PC-9 (cell line): ENCODE results near the gene PSME3IP1. TPM values are rescaled to one million over a fixed set of nuclear protein-coding genes. Genes with fewer than 3 reads are reported as not detected.

Experiments
- BruUV-seq: library from RNA; stranded (reverse); fragments of 400-500 nt; replicated peaks from 2 replicates; lab custom pipeline; 2021; lab: Mats Ljungman, UMichigan
- CTCF ChIA-PET: fragments of 300-600 bp; sonication (Branson Sonifier 250); formaldehyde crosslinking; loops from one replicate; lab custom pipeline; 2022; ENCODE audit warnings: antibody characterized with exemption; lab: Charles Lee
- POLR2A ChIA-PET: fragments of 300-600 bp; sonication (Branson Sonifier 250); formaldehyde crosslinking; loops from one replicate; lab custom pipeline; 2022; ENCODE audit warnings: antibody characterized with exemption; ENCODE audit not compliant: unreplicated experiment; lab: Charles Lee
- DNase-seq, 2 experiments: peaks; one replicate each; pipeline versions ENCODE4 v3.0.0 to v3.0.0-alpha.2; 2015 to 2022; ENCODE audit warnings: mixed read lengths in 1 of 2
- H2AFZ ChIP-seq: fragments of 200-600 bp; sonication (generic); 2 replicates; pipeline ENCODE4 v1.8.1; 2017; ENCODE audit warnings: antibody characterized with exemption
- H3F3A ChIP-seq: fragments of 200-600 bp; sonication (generic); 2 replicates; pipeline ENCODE4 v1.8.1; 2017; ENCODE audit warnings: antibody characterized with exemption, mild to moderate bottlenecking, low read depth; ENCODE audit not compliant: insufficient read depth
- H3K27ac ChIP-seq: fragments of 200-600 bp; sonication (generic); 2 replicates; pipeline ENCODE4 v1.6.1; 2016; ENCODE audit warnings: mixed run types
- H3K27me3 ChIP-seq: fragments of 200-600 bp; sonication (generic); 2 replicates; pipeline ENCODE4 v1.6.1; 2016; ENCODE audit warnings: low read depth, mixed run types; ENCODE audit not compliant: insufficient read depth
- H3K36me3 ChIP-seq: fragments of 200-600 bp; sonication (generic); 2 replicates; pipeline ENCODE4 v1.6.1; 2016; ENCODE audit warnings: low read depth, mixed run types
- H3K4me1 ChIP-seq: fragments of 200-600 bp; sonication (generic); replicated peaks from 2 replicates; pipeline ENCODE4 v1.6.1; 2016; ENCODE audit warnings: mixed run types; ENCODE audit not compliant: insufficient read depth
- H3K4me2 ChIP-seq: fragments of 200-600 bp; sonication (generic); 2 replicates; pipeline ENCODE4 v1.6.1; 2017; ENCODE audit warnings: mixed run types
- H3K4me3 ChIP-seq: fragments of 200-600 bp; sonication (generic); 2 replicates; pipeline ENCODE4 v1.6.1; 2016; ENCODE audit warnings: mixed run types
- H3K79me2 ChIP-seq: fragments of 200-600 bp; sonication (generic); 2 replicates; pipeline ENCODE4 v1.6.1; 2017; ENCODE audit warnings: low read depth, mixed run types
- H3K9me2 ChIP-seq: fragments of 200-600 bp; sonication (generic); 2 replicates; pipeline ENCODE4 v1.8.1; 2017; ENCODE audit warnings: mild to moderate bottlenecking; ENCODE audit not compliant: insufficient read depth
- H3K9me3 ChIP-seq: fragments of 200-600 bp; sonication (generic); 2 replicates; pipeline ENCODE4 v1.8.1; 2016; ENCODE audit warnings: low read depth; ENCODE audit not compliant: insufficient read depth
- H4K20me1 ChIP-seq: fragments of 200-600 bp; sonication (generic); 2 replicates; pipeline ENCODE4 v1.8.1; 2017; ENCODE audit not compliant: insufficient read depth
- EZH2 ChIP-seq: fragments of 200-600 bp; sonication (generic); IDR thresholded peaks from 2 replicates; pipeline ENCODE4 v1.8.0; 2017; ENCODE audit warnings: antibody characterized with exemption, low read depth
- intact Hi-C: fragments of 100-400 bp; cut with micrococcal nuclease; formaldehyde crosslinking; loops from one replicate; pipeline ENCODE4 v1.10.0; 2022; ENCODE audit not compliant: unreplicated experiment
- total RNA-seq: library from RNA; stranded (reverse); gene quantifications from 2 replicates; pipeline ENCODE4 v1.2.3, GENCODE V29; 2021
- TF ChIP-seq, protein P1 (sequence below): fragments of 200-600 bp; sonication (generic); conservative IDR thresholded peaks from 2 replicates; pipeline ENCODE4 v1.6.1; 2017; ENCODE audit warnings: mixed run types, antibody characterized with exemption, mild to moderate bottlenecking, moderate library complexity

PSME3IP1 gene
- total RNA-seq, 1 experiment from 2014 or later: 121 TPM

DNA sequence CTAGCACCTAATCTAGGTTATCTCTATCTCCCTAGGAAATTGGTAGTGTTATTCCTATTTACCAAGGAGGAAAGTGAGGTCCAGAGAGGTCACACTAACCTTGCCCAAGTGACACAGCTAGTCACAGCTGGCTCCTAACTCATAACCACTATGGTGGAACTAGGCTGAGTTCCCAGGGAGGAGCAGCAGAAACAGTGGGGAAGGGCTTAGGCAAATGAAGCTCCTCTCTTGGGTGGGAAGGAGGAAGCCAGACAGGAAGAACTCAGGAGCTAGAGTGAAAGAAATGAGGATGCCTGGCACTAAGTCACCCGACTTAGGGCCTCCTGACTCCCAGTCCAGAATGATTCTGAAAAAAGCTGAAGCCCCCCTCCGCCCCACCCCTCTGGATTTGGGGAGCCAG is 34.5 kb downstream of the PSME3IP1 start:
- H4K20me1 ChIP-seq: no peaks in the 10 kb centered on the region
- BruUV-seq: no TSS peak
- H3K9me3 ChIP-seq: no peaks in the 10 kb centered on the region
- H3K9me2 ChIP-seq: no peaks in the 10 kb centered on the region
- no peak overlapping the region for H3K27ac ChIP-seq
- intact Hi-C loops: no loop called here
- TF ChIP-seq, protein P1, sequence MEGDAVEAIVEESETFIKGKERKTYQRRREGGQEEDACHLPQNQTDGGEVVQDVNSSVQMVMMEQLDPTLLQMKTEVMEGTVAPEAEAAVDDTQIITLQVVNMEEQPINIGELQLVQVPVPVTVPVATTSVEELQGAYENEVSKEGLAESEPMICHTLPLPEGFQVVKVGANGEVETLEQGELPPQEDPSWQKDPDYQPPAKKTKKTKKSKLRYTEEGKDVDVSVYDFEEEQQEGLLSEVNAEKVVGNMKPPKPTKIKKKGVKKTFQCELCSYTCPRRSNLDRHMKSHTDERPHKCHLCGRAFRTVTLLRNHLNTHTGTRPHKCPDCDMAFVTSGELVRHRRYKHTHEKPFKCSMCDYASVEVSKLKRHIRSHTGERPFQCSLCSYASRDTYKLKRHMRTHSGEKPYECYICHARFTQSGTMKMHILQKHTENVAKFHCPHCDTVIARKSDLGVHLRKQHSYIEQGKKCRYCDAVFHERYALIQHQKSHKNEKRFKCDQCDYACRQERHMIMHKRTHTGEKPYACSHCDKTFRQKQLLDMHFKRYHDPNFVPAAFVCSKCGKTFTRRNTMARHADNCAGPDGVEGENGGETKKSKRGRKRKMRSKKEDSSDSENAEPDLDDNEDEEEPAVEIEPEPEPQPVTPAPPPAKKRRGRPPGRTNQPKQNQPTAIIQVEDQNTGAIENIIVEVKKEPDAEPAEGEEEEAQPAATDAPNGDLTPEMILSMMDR: no peak
- no peak for TF ChIP-seq EZH2
- peaks cover 21% of the 10 kb centered on the region; the same call in 1 of the 2 replicates for H3K36me3 ChIP-seq
- ChIA-PET POLR2A (no interaction called here), CTCF (no interaction called here)
- no peaks in the 10 kb centered on the region for H3K27me3 ChIP-seq
- H3F3A ChIP-seq: peaks cover 6% of the 10 kb centered on the region; the same call in 1 of the 2 replicates
- H3K4me3 ChIP-seq: no peak overlapping the region
- H2AFZ ChIP-seq: no peak overlapping the region
- DNase-seq: no peak
- H3K4me1 ChIP-seq: no peaks in the 10 kb centered on the region
- H3K4me2 ChIP-seq: no peak overlapping the region
- H3K79me2 ChIP-seq: no peaks in the 10 kb centered on the region

DNA sequence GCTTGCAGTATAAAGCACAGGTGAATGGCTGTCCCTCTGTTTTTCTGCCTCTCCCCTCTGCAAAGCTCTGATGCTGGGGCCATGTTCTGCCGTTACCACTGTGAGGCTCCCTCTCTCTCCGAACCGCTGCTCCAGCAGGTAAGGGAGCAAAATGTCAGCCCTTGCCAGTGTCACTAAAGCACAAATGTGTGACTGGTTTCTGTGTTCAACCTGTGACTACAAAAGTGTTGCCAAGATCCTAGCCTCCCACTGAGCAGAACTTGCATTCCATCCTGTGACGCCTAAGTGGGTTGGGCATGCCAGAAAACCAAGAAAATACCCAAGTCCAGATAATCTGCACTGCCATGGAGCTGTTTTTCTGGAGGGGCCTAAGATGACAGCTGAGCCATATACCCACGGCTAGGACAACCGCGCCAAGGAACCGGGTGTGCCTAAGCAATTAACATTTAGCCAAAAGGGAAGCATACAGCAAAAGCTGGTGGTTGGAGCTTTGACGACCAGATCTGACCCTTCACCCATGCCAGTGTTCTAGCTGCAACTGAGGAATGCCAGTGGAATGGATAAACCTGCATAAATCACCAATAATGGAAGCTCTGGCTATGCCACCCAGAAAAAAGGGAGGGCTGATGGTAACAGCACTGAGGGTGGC is 35.0 kb downstream of the PSME3IP1 start:
- CTCF ChIA-PET: no interaction called here

DNA sequence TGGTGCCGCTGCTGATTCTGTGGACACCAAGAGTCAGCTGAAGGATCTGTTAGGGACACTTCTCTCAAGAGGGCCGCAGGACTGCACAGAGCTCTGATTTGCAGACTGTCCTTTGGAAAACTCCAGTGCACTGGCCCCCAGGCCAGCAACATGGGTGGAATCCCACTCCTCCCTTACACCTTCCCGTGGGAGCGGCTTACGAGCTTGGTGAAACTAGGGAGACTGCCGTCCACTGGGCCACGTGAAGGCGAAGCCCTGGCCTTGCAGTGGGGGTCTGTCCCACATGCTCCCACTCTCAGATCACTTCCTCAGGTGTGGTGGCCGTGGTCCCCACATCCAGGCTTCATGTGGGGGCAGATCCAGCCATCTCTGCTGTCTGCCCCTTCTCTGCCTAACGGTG is 36.4 kb downstream of the PSME3IP1 start:
- ChIA-PET CTCF (interaction anchor here (0.5 to 0.7 kb wide), 2 partner anchors 13 to 56 kb away, joined by 4 to 5 read pairs; no protein-coding TSS in a partner anchor), POLR2A (interaction anchor here (0.6 kb wide), 1 partner anchor 19 kb away, joined by 5 read pairs; no protein-coding TSS in a partner anchor)
- intact Hi-C loops: no loop called here

More for the DNA sequence above, 35.0 kb downstream of the PSME3IP1 start:
- Histone ChIP-seq H3K27me3 (no peaks in the 10 kb centered on the region), H2AFZ (no peak overlapping the region), H3K9me2 (no peaks in the 10 kb centered on the region), H3K36me3 (peaks cover 16% of the 10 kb centered on the region; the same call in 1 of the 2 replicates), H3K79me2 (no peaks in the 10 kb centered on the region), H3K27ac (no peak overlapping the region), H3K4me1 (no peaks in the 10 kb centered on the region), H3F3A (peaks cover 6% of the 10 kb centered on the region; the same call in 1 of the 2 replicates), H4K20me1 (no peaks in the 10 kb centered on the region), H3K4me3 (no peak overlapping the region), H3K9me3 (no peaks in the 10 kb centered on the region), H3K4me2 (no peak overlapping the region)
- TF ChIP-seq, protein P1: no peak
- TF ChIP-seq EZH2: no peak
- intact Hi-C loops: no loop called here
- DNase-seq: no peak
- POLR2A ChIA-PET: no interaction called here
- BruUV-seq: no TSS peak

More for the DNA sequence above, 36.4 kb downstream of the PSME3IP1 start:
- no peak overlapping the region for H3K4me2 ChIP-seq
- H3F3A ChIP-seq: peaks cover 6% of the 10 kb centered on the region; the same call in 1 of the 2 replicates
- no peaks in the 10 kb centered on the region for H4K20me1 ChIP-seq
- no TSS peak for BruUV-seq
- peaks cover 16% of the 10 kb centered on the region; the same call in 1 of the 2 replicates for H3K36me3 ChIP-seq
- H3K9me2 ChIP-seq: no peaks in the 10 kb centered on the region
- DNase-seq: no peak
- H3K27me3 ChIP-seq: no peaks in the 10 kb centered on the region
- TF ChIP-seq, protein P1: no peak
- TF ChIP-seq EZH2: no peak
- H3K27ac ChIP-seq: no peak overlapping the region
- H3K4me1 ChIP-seq: no peaks in the 10 kb centered on the region
- H3K9me3 ChIP-seq: no peaks in the 10 kb centered on the region
- H3K79me2 ChIP-seq: no peaks in the 10 kb centered on the region
- no peak overlapping the region for H2AFZ ChIP-seq
- H3K4me3 ChIP-seq: no peak overlapping the region
